K562 (cell line): ENCODE measurements around the gene AGRP. TPM values are rescaled to one million over a fixed set of nuclear protein-coding genes. Genes with fewer than 3 reads are reported as not detected.

Experiments
- AFF4 ChIP-seq: sonication (generic); formaldehyde crosslinking; IDR thresholded peaks from 2 replicates; pipeline ENCODE4 v1.8.0; 2023; ENCODE audit warnings: mild to moderate bottlenecking, missing genetic modification reagents
- BCLAF1 ChIP-seq, 2 experiments: fragments of 450-650 bp in 1 of 2; IDR thresholded peaks; 2 replicates each; pipeline ENCODE4 v1.6.1; 2011 to 2017; ENCODE audit warnings: low read depth in 2 of 2, antibody characterized with exemption in 1 of 2, borderline replicate concordance in 1 of 2, low read length in 1 of 2, mild to moderate bottlenecking in 1 of 2, mixed read lengths in 1 of 2; ENCODE audit not compliant: control insufficient read depth in 1 of 2
- CHD4 ChIP-seq: fragments of 200-600 bp; sonication (generic); IDR thresholded peaks from 3 replicates; pipeline ENCODE4 v1.6.1; 2012; ENCODE audit warnings: low read depth, mild to moderate bottlenecking, mixed read lengths, low read length, inconsistent platforms; ENCODE audit not compliant: insufficient read depth, insufficient replicate concordance, poor library complexity, severe bottlenecking
- FOXM1 ChIP-seq, 2 experiments: fragments of 450-650 bp in 1 of 2; sonication (generic) in 1 of 2; formaldehyde crosslinking in 1 of 2; IDR thresholded peaks; 2 replicates each; pipeline versions ENCODE4 v1.6.1 to v1.9.0; 2017 to 2022; ENCODE audit warnings: low read depth in 2 of 2, mild to moderate bottlenecking in 2 of 2, missing genetic modification reagents in 1 of 2, moderate library complexity in 1 of 2
- GATAD2A ChIP-seq: fragments of 450-650 bp; IDR thresholded peaks from 2 replicates; pipeline ENCODE4 v1.6.1; 2017
- GMEB1 ChIP-seq: fragments of 250-450 bp; sonication (Bioruptor Pico); IDR thresholded peaks from 2 replicates; pipeline ENCODE4 v1.4.0; 2020; ENCODE audit warnings: mild to moderate bottlenecking
- MEIS2 ChIP-seq: fragments of 450-650 bp; IDR thresholded peaks from 2 replicates; pipeline ENCODE4 v1.6.1; 2014; ENCODE audit warnings: mild to moderate bottlenecking; ENCODE audit not compliant: partially characterized antibody
- NR2C2 ChIP-seq, 2 experiments: fragments of 200-800 bp in 1 of 2; sonication (Bioruptor generic) in 1 of 2; sonication (generic) in 1 of 2; formaldehyde crosslinking in 1 of 2; IDR thresholded peaks; 2 replicates each; pipeline versions ENCODE4 v1.6.1 to v1.8.0; 2016 to 2022; ENCODE audit warnings: mild to moderate bottlenecking in 1 of 2, missing compliant biosample characterization in 1 of 2, missing genetic modification characterization in 1 of 2, missing genetic modification reagents in 1 of 2
- PKNOX1 ChIP-seq: fragments of 450-650 bp; IDR thresholded peaks from 2 replicates; pipeline ENCODE4 v1.6.1; 2016
- SMAD4 ChIP-seq: fragments of 250-450 bp; sonication (Bioruptor Pico); conservative IDR thresholded peaks from 2 replicates; pipeline ENCODE4 v1.8.0; 2021; ENCODE audit warnings: inconsistent platforms, mild to moderate bottlenecking, moderate library complexity
- SMARCA5 ChIP-seq: fragments of 450-650 bp; IDR thresholded peaks from 2 replicates; pipeline ENCODE4 v1.6.1; 2016
- SOX6 ChIP-seq: fragments of 450-650 bp; IDR thresholded peaks from 2 replicates; pipeline ENCODE4 v1.6.1; 2014; ENCODE audit warnings: mild to moderate bottlenecking
- SREBF1 ChIP-seq: fragments of 150-350 bp; IDR thresholded peaks from 2 replicates; pipeline ENCODE4 v1.6.1; 2014; ENCODE audit warnings: antibody characterized with exemption, low read depth, low read length, borderline replicate concordance
- XRCC5 ChIP-seq: fragments of 200-400 bp; formaldehyde crosslinking; IDR thresholded peaks from 2 replicates; pipeline ENCODE4 v1.6.1; 2017; ENCODE audit warnings: low read depth, mild to moderate bottlenecking, low read length
- ZNF184 ChIP-seq: sonication (generic); formaldehyde crosslinking; IDR thresholded peaks from 2 replicates; pipeline ENCODE4 v1.5.0; 2020; ENCODE audit warnings: missing genetic modification reagents
- ZNF445 ChIP-seq: fragments of 250-450 bp; sonication (Bioruptor Pico); IDR thresholded peaks from 2 replicates; pipeline ENCODE4 v1.4.0; 2020; ENCODE audit warnings: low read depth, mild to moderate bottlenecking, moderate library complexity
- ZNF75A ChIP-seq: fragments of 450-650 bp; formaldehyde crosslinking; IDR thresholded peaks from 2 replicates; pipeline ENCODE4 v1.4.0; 2020; ENCODE audit warnings: mild to moderate bottlenecking
- polyA plus RNA-seq, 8 experiments: library from polyadenylated mRNA; depleted of rRNA in 4 of 8; stranded (reverse) in 5 of 8; unstranded in 3 of 8; fragments of >200 nt; fragmentation: Nextera tagmentation in 2 of 8; fragmentation: Illumina TruSeq in 1 of 8; extraction: Ambion mirVana in 2 of 8; extraction: Trizol in 1 of 8; gene quantifications; 2 replicates each; pipeline versions ENCODE4 v1.2.1 to v1.2.3, GENCODE V29; 2011 to 2014; ENCODE audit warnings: inconsistent platforms in 1 of 8, missing spikeins in 1 of 8
- total RNA-seq, 7 experiments: library from RNA; depleted of rRNA in 6 of 7; stranded (reverse); fragments of >200 nt in 6 of 7; fragmentation: Illumina TruSeq in 2 of 7; extraction: Trizol in 2 of 7; gene quantifications; 2 replicates each; pipeline versions ENCODE4 v1.2.1 to v1.2.3, GENCODE V29; 2011 to 2021; ENCODE audit warnings: low replicate concordance in 1 of 7

The AGRP gene
- total and polyA plus RNA-seq, 9 of the 15 experiments (the other 6 are each of a cell fraction or from before 2014, with no cell fraction given), result not detected

- TF ChIP-seq CHD4 (no peak), NR2C2 (CRISPR knock-in tag; IDR thresholded peaks at IDR 0.05) (no peak), NR2C2 (tag; IDR thresholded peaks at IDR 0.05) (no peak; the same call in 1 of the 2 replicates), BCLAF1 (IDR thresholded peaks at IDR 0.05; ENCODE audit: borderline replicate concordance in 1 of 2, control insufficient read depth in 1 of 2, low read depth in 2 of 2, low read length in 1 of 2) (no peak), SMARCA5 (no peak; the same call in 1 of the 2 replicates), ZNF75A (CRISPR knock-in tag) (no peak), AFF4 (CRISPR knock-in tag) (no peak), SOX6 (no peak), SMAD4 (CRISPR knock-in tag) (no peak), ZNF184 (CRISPR knock-in tag) (no peak), MEIS2 (no peak), SREBF1 (no peak), GMEB1 (no peak), ZNF445 (CRISPR knock-in tag) (no peak), XRCC5 (no peak), GATAD2A (no peak; the same call in 1 of the 2 replicates), PKNOX1 (peak; percentile 40; the same call in 1 of the 2 replicates), FOXM1 (IDR thresholded peaks at IDR 0.05; ENCODE audit: low read depth) (no peak), FOXM1 (CRISPR knock-in tag; IDR thresholded peaks at IDR 0.05; ENCODE audit: low read depth) (no peak)
Measured at GRCh38 chr16:67481561-67482232, 1.6 kb downstream of the AGRP start (continued).
